NAMALWA (cell line): ENCODE data around the gene DPH2.

Source experiments
- DNase-seq: peaks from one replicate; pipeline ENCODE4 v3.0.0-alpha.2; 2015; ENCODE audit warnings: low spot score

Gene DPH2

GRCh38 chr1:44000122-44000665 lies 30.4 kb downstream of the DPH2 start:
- DNase-seq = no peak

GRCh38 chr1:44002165-44002564 lies 32.4 kb downstream of the DPH2 start:
- DNase-seq = no peak

GRCh38 chr1:44002606-44003157 lies 32.9 kb downstream of the DPH2 start:
- no peak for DNase-seq

- no peak for DNase-seq
Observed at GRCh38 chr1:44008259-44008658, 38.4 kb downstream of the DPH2 start.

GRCh38 chr1:44010935-44011471 lies 41.2 kb downstream of the DPH2 start:
- no peak for DNase-seq

GRCh38 chr1:44012404-44012803 lies 42.6 kb downstream of the DPH2 start:
- no peak for DNase-seq

GRCh38 chr1:44012941-44013609 lies 43.3 kb downstream of the DPH2 start:
- no peak for DNase-seq

GRCh38 chr1:44013949-44014348 lies 44.1 kb downstream of the DPH2 start:
- no peak for DNase-seq

- no peak for DNase-seq
Observed at GRCh38 chr1:44014365-44015104, 44.7 kb downstream of the DPH2 start.

- no peak for DNase-seq
Observed at GRCh38 chr1:44015206-44015605, 45.4 kb downstream of the DPH2 start.

GRCh38 chr1:44016041-44016889 lies 46.5 kb downstream of the DPH2 start:
- no peak for DNase-seq

- DNase-seq = no peak
Observed at GRCh38 chr1:44016890-44017400, 47.1 kb downstream of the DPH2 start.

GRCh38 chr1:44019466-44019948 lies 49.7 kb downstream of the DPH2 start:
- no peak for DNase-seq

- no peak for DNase-seq
Observed at GRCh38 chr1:44020464-44020863, 50.7 kb downstream of the DPH2 start.

GRCh38 chr1:44021156-44021555 lies 51.3 kb downstream of the DPH2 start:
- no peak for DNase-seq

- no peak for DNase-seq
Observed at GRCh38 chr1:44021581-44022321, 51.9 kb downstream of the DPH2 start.
